GM21529 (cell line): ENCODE results near the gene CLDN19.
"Not testable (repeated sequence)": the region's sequence is repeated elsewhere in the genome, so short reads cannot be mapped to it uniquely, and the experiment has no call there.

ENCODE experiments used
- ATAC-seq: cut with Tn5 transposase; IDR thresholded peaks from one replicate; pipeline ENCODE4 v1.9.1; 2021; ENCODE audit not compliant: unreplicated experiment

The CLDN19 gene

DNA sequence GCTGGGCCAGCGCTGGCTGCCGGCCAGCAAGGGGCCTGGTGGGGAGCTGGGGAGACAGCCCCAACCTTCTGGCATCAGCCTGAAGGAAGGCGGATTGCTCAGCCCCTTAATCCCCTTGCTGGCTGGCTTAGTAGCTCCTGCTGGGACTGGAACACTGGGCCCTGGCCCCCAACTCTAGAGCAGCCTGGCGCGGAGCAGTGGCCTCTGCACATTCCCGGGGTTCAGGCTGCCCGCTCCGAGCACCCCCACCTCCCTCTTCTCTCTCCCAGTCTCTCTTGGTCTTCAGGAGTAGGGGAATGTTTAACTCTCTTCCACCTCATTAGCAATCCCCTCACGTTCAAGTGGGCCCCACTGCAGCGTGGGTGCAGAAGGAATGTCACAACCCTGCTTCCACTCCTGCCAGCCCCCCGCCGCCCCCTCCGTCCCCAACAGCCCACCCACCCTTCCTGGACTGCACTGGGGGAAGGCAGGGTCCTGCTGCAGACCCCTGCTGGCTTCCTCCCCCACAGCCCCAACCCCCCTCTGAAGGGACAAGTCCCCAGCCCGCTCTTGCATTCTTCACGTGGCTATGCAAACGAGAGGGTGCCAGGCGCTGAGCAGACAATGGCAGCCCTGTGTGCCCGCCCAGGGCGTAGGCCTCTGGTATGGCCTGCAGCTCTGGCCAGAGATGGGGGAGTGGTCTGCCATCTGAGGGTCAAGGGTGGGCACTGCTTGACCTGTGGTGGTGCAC lies 980 bp upstream of the CLDN19 start:
- ATAC-seq: no peak

DNA sequence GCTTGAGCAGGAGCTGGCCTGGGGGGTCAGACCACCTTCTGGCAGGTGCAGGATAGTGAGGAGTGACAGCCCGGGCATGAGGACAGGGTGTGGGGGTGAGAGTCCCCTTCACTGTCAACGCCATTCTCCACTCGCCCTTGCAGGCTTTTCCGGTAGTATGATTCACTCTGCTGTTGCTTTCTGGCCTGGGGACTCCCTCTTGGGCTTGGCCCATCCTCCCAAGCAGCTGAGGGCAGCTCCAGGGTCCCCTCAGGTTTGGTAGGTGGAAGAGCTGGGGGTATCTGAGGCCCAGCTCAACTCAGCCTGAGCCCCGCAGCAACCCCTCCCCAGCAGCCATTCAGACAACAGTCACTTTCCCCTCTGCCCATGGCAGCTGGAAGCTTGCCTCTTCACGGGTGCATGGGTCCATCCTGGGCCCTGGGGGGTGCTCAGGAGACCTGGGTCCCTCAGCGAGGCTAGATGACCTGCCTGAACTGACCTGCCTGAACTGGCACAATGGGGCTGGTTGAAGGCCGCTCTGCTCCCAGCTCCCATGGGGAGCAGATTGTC lies 1.3 kb downstream of the CLDN19 start:
- ATAC-seq: no peak

- ATAC-seq: no peak
Measured at GRCh38 chr1:42737986-42738677, 1.9 kb downstream of the CLDN19 start.

DNA sequence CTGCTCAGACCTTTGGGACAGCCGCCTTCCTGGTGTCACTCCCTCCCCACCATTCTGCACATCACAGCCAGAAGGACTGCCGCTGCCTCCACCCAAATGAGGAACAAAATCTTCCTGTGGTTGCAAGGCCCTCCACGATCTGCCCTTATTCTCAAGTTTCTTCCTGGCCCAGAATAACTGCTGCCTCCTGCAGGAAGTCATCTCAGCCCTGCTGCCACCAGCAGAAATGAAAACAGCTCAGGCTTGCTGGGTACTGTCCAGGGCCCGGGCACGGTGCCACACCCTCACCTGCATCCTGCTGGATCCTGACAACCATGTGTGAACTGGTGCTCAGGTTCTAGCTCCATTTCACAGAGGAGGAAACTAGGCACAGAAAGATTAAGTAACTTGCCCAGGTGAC lies 2.8 kb downstream of the CLDN19 start:
- ATAC-seq: peak; percentile 48

- ATAC-seq: no peak
Measured at GRCh38 chr1:42736571-42737200, 3.4 kb downstream of the CLDN19 start.

DNA sequence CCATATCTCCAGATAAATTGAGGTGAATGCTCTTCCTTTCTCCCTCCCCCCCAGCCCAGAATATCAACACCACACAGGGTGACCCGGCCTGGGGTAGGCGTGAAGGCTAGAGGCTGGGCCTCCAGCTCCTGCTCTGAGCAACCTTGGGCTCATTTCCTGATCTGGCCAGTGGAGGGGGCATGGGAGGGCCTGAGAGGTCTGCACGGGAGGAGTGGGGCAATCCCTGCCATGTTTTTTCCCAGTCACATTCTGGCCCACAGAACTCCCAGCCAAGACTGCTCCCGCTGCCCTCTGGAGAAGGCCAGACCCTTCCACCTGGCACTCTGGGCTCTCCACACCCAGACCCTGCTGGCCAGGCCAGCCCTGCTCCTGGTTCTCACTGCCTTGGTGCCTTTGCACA lies 3.9 kb downstream of the CLDN19 start:
- no peak for ATAC-seq

- no peak for ATAC-seq
Measured at GRCh38 chr1:42735477-42736105, 4.4 kb downstream of the CLDN19 start.

DNA sequence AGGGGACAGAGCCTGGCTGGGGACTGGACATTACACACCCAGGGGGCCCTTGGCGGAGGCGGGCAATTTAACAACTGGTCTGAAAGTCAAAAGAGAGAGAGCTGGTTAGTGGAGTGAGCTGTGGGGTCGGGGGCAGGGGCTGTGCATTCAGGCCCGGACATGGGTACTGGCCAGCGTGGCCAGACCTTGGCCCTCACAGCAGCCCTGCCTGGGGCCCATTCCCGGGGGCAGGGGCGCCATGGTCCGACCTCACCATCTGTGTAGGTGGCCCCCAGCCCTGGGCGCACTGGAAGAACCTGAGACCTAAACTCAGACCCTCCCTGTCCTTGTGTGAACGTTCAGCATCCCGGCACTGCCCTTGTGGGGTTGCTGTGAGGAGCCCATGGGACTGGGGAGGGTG lies 5.0 kb downstream of the CLDN19 start:
- ATAC-seq: no peak

- ATAC-seq: no peak
Measured at GRCh38 chr1:42734201-42735035, 5.6 kb downstream of the CLDN19 start.

- no peak for ATAC-seq
Measured at GRCh38 chr1:42733415-42734200, 6.4 kb downstream of the CLDN19 start.

- ATAC-seq: no peak
Measured at GRCh38 chr1:42732126-42732680, 7.8 kb downstream of the CLDN19 start.

DNA sequence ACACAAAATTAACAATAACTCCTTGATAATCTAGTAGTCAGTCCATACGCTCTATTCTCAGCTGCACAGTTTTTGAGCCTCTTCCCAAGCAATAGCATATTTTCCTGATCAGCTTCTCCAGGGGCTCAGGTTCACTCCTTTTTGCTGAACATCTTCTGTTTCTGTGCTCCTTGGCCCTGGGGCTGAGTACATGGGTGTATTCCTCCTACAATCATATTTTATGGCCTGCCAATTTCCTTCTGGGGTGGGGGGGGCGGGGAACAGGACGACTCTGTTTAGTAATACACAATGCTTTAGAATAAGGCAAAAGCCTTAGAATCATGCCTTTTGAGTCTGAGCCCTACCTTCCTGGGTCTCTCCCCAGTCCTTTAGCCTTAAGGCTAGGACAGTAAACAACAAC lies 8.5 kb downstream of the CLDN19 start:
- no peak for ATAC-seq

- ATAC-seq: no peak
Measured at GRCh38 chr1:42730988-42731387, 9.0 kb downstream of the CLDN19 start.

- no peak for ATAC-seq
Measured at GRCh38 chr1:42730002-42730401, 10.0 kb downstream of the CLDN19 start.

- not testable (repeated sequence) for ATAC-seq
Measured at GRCh38 chr1:42725820-42726219, 14.2 kb downstream of the CLDN19 start.

DNA sequence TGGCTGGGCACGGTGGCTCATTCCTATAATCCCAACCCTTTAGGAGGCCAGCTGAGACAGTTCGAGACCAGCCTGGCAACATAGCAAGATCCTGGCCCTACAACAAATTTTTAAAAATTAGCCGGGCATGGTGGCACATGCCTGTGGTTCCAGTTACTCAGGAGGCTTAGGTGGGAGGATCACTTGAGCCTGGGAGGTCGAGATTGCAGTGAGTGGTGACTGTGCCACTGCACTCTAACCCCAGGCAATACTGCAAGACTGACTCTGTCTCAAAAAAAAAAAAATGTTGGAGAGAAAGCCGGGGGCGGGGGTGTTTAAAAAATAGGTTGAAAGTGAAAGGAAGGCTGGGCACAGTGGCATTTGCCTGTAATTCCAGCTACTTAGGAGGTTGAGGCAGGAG lies 16.5 kb downstream of the CLDN19 start:
- no peak for ATAC-seq

DNA sequence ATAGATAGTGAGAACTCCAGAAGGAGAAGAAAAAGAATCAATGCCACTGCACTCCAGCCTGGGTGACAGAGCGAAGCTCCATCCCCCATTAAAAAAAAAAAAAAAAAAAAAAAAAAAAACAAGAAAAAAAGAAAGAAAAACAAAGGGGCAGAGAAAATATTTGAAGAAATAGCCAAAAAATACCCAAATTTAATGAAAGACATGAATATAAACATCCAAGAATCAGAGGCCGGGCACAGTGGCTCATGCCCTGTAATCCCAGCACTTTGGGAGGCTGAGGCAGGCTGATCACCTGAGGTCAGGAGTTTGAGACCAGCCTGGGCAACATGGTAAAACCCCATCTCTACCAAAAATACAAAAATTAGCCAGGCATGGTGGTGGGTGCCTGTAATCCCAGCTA lies 17.6 kb downstream of the CLDN19 start:
- not testable (repeated sequence) for ATAC-seq

DNA sequence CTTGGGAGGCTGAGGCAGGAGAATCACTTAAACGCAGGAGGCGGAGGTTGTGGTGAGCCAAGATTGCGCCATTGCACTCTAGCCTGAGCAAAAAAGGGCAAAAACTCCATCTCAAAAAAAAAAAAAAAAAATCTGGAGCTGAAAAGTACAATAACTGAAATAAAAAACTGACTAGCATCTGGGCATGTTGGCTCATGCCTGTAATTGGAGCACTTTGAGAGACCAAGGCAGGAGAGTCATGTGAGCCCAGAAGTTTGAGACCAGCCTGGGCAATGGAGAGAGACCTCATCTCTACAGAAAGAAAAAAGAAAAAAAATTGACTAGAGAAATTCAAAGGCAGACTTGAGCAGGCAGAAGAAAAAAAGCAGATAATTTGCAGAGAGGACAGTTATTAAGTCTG lies 18.1 kb downstream of the CLDN19 start:
- ATAC-seq: no peak

- no peak for ATAC-seq
Measured at GRCh38 chr1:42720868-42721267, 19.2 kb downstream of the CLDN19 start.
